ENCODE data around the gene PPP1R12B. TPM values are rescaled to one million over a fixed set of nuclear protein-coding genes. Genes with fewer than 3 reads are reported as not detected.
A peak's percentile ranks its signal among the peaks of the same experiment; 100 is the strongest.

The PPP1R12B gene
- total and polyA plus RNA-seq, 8 donors = 4.4 to 29.4 (median 13.7) TPM

DNA sequence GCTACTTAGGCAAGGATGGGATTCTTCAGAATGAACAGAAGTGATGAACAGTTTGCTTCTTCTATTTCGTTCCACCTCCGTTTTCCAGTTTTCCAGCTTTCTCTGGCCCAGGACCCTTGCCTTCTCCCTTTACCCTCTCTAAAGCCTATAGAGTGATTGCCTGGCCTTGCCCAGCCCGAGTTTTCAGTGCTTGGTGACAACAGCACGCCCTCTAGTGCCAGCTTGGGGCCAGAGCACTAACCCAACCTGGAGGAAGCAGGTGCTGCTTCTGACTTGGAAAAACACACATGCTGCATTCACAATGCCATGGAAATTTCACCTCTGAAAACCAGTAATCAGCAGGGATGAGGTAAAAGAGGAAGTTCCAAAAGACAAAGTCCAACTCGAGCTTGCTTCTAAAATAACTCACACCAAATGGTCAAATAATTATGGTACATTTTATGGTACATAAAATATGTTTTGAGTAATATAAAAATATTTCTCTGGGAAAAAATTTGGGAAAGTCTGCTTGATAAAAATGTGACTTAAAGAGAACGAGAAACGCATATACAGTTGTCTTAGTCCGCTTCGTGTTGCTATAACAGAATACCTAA, 32.8 kb upstream of the PPP1R12B start:
- DNase-seq = peak; percentile 66 to 90 (median 82)
- H3K9me3 ChIP-seq = no peaks in the 10 kb centered on the region
- TF ChIP-seq, protein P1, sequence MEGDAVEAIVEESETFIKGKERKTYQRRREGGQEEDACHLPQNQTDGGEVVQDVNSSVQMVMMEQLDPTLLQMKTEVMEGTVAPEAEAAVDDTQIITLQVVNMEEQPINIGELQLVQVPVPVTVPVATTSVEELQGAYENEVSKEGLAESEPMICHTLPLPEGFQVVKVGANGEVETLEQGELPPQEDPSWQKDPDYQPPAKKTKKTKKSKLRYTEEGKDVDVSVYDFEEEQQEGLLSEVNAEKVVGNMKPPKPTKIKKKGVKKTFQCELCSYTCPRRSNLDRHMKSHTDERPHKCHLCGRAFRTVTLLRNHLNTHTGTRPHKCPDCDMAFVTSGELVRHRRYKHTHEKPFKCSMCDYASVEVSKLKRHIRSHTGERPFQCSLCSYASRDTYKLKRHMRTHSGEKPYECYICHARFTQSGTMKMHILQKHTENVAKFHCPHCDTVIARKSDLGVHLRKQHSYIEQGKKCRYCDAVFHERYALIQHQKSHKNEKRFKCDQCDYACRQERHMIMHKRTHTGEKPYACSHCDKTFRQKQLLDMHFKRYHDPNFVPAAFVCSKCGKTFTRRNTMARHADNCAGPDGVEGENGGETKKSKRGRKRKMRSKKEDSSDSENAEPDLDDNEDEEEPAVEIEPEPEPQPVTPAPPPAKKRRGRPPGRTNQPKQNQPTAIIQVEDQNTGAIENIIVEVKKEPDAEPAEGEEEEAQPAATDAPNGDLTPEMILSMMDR (IDR thresholded peaks at IDR 0.05) = peak; percentile 61 to 90 (median 82)
- no peak overlapping the region for H3K4me3 ChIP-seq
- no peak overlapping the region for H3K27ac ChIP-seq
- no peaks in the 10 kb centered on the region for H3K36me3 ChIP-seq
- no peaks in the 10 kb centered on the region for H3K4me1 ChIP-seq
- intact Hi-C loops (cut with DNase I) = loop anchor here in 1 of 3 donors (5.0 kb wide), 1 partner anchor 128 kb away; no protein-coding TSS in a partner anchor
- ATAC-seq = peak; percentile 91 to 99 (median 96)
- no peaks in the 10 kb centered on the region for H3K27me3 ChIP-seq
- 18 to 21% methylated on average over 9 of the region's 9 CpGs for WGBS, 2 donors
- no peak for FAIRE-seq

GRCh38 chr1:202316186-202316585, 32.3 kb upstream of the PPP1R12B start:
- Histone ChIP-seq H3K27ac (no peak overlapping the region), H3K9me3 (no peaks in the 10 kb centered on the region), H3K27me3 (no peaks in the 10 kb centered on the region), H3K4me1 (no peaks in the 10 kb centered on the region), H3K4me3 (no peak overlapping the region), H3K36me3 (no peaks in the 10 kb centered on the region)
- TF ChIP-seq, protein P1 (IDR thresholded peaks at IDR 0.05) = no peak
- FAIRE-seq (no peak), ATAC-seq (no peak), DNase-seq (no peak)
- intact Hi-C loops (cut with DNase I) = loop anchor here in 1 of 3 donors (5.0 kb wide), 1 partner anchor 129 kb away; no protein-coding TSS in a partner anchor

- H3K36me3 ChIP-seq = no peaks in the 10 kb centered on the region
- no peak overlapping the region for H3K27ac ChIP-seq
- DNase-seq (peak in 1 of 6 donors; percentile 62), FAIRE-seq (no peak), ATAC-seq (no peak)
- no peak overlapping the region for H3K4me3 ChIP-seq
- H3K4me1 ChIP-seq = no peaks in the 10 kb centered on the region
- TF ChIP-seq, protein P1 (IDR thresholded peaks at IDR 0.05) = no peak
- H3K9me3 ChIP-seq = no peaks in the 10 kb centered on the region
- H3K27me3 ChIP-seq = no peaks in the 10 kb centered on the region
- intact Hi-C loops (cut with DNase I) = loop anchor here in 1 of 3 donors (5.0 kb wide), 1 partner anchor 131 kb away; no protein-coding TSS in a partner anchor
- WGBS, 2 donors = 81 to 88% methylated on average over 52 of the region's 52 CpGs
These were observed 30.3 kb upstream of the PPP1R12B start for GRCh38 chr1:202317941-202318925.

DNA sequence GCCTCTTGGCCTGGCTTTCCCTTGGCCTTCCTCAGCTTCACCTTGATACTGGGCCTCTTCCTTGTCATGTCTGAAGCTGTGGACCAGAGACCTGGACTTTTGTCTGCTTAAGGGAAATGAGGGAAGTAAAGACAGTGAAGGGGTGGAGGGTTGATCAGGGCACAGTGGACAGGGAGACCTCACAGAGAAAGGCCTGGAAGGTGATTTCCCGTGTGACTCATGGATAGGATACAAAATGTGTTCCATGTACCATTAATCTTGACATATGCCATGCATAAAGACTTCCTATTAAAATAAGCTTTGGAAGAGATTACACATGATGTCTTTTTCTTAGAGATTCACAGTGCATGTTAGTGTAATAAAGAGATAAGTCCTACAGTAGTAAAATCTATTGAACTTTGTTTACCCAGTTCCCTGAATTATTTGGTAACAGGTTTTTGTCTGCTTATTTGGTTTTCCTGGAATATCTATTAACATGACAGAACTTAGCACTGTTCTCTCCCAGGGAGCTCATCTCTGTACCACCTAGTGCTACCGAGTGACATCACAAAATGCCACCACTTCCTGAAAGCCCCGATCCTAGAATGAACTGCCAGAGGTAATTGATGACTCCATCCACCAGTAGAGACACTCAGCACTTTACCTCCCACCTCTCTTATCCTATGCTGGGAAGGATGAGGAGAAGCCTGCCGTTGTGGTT, 29.0 kb upstream of the PPP1R12B start:
- Histone ChIP-seq H3K27ac (no peak overlapping the region), H3K4me3 (no peak overlapping the region), H3K4me1 (no peaks in the 10 kb centered on the region), H3K27me3 (no peaks in the 10 kb centered on the region), H3K36me3 (no peaks in the 10 kb centered on the region), H3K9me3 (no peaks in the 10 kb centered on the region)
- no peak for ATAC-seq
- FAIRE-seq = no peak
- WGBS, 2 donors = 69 to 75% methylated on average over 4 of the region's 4 CpGs
- DNase-seq = no peak
- intact Hi-C loops (cut with DNase I) = loop anchor here in 1 of 3 donors (5.0 kb wide), 1 partner anchor 132 kb away; no protein-coding TSS in a partner anchor
- TF ChIP-seq, protein P1 (IDR thresholded peaks at IDR 0.05) = no peak
